HG03439 (cell line): Measurements from ENCODE around the gene FAM107B.

ENCODE experiments used
- ATAC-seq: cut with Tn5 transposase; IDR thresholded peaks from one replicate; pipeline ENCODE4 v1.9.1; 2021; ENCODE audit warnings: mild to moderate bottlenecking, moderate library complexity; ENCODE audit not compliant: unreplicated experiment

The FAM107B gene

GRCh38 chr10:14519785-14520184 lies 254.9 kb downstream of the FAM107B start:
- ATAC-seq = no peak

- ATAC-seq = no peak
Observed at GRCh38 chr10:14518149-14518548, 256.5 kb downstream of the FAM107B start.

- ATAC-seq = no peak
Observed at GRCh38 chr10:14513123-14513522, 261.6 kb downstream of the FAM107B start.

- no peak for ATAC-seq
Observed at GRCh38 chr10:14510346-14510745, 264.4 kb downstream of the FAM107B start.

- ATAC-seq = no peak
Observed at GRCh38 chr10:14508725-14509124, 266.0 kb downstream of the FAM107B start.

GRCh38 chr10:14507781-14508180 lies 266.9 kb downstream of the FAM107B start:
- ATAC-seq = no peak

GRCh38 chr10:14507176-14507575 lies 267.5 kb downstream of the FAM107B start:
- no peak for ATAC-seq

- ATAC-seq = no peak
Observed at GRCh38 chr10:14502431-14502830, 272.3 kb downstream of the FAM107B start.

- no peak for ATAC-seq
Observed at GRCh38 chr10:14500172-14500765, 274.4 kb downstream of the FAM107B start.

GRCh38 chr10:14499601-14499904 lies 275.1 kb downstream of the FAM107B start:
- ATAC-seq = no peak

GRCh38 chr10:14498326-14498725 lies 276.4 kb downstream of the FAM107B start:
- no peak for ATAC-seq

GRCh38 chr10:14491811-14492210 lies 282.9 kb downstream of the FAM107B start:
- no peak for ATAC-seq

GRCh38 chr10:14489522-14490177 lies 285.0 kb downstream of the FAM107B start:
- ATAC-seq = no peak

GRCh38 chr10:14487488-14487883 lies 287.2 kb downstream of the FAM107B start:
- ATAC-seq = no peak

- no peak for ATAC-seq
Observed at GRCh38 chr10:14486777-14487487, 287.8 kb downstream of the FAM107B start.

GRCh38 chr10:14485986-14486385 lies 288.7 kb downstream of the FAM107B start:
- no peak for ATAC-seq

GRCh38 chr10:14483417-14483816 lies 291.3 kb downstream of the FAM107B start:
- no peak for ATAC-seq

GRCh38 chr10:14481752-14482151 lies 292.9 kb downstream of the FAM107B start:
- no peak for ATAC-seq

- ATAC-seq = no peak
Observed at GRCh38 chr10:14481014-14481413, 293.7 kb downstream of the FAM107B start.

GRCh38 chr10:14478604-14479003 lies 296.1 kb downstream of the FAM107B start:
- ATAC-seq = no peak

GRCh38 chr10:14478201-14478600 lies 296.5 kb downstream of the FAM107B start:
- ATAC-seq = no peak

GRCh38 chr10:14477408-14477710 lies 297.3 kb downstream of the FAM107B start:
- no peak for ATAC-seq
